ENCODE results near the gene SCYL1.
A peak's percentile ranks its signal among the peaks of the same experiment; 100 is the strongest.

SCYL1 gene

GRCh38 chr11:65479184-65480145 is 45.4 kb upstream of the SCYL1 start:
- POLR2A ChIA-PET, result interaction anchor here (1.3 to 26.0 kb wide), 6 partner anchors 11 to 57 kb away, joined by 4 to 1229 read pairs (median 38); partner anchors contain the start of genes MALAT1 and NEAT1
- CTCF ChIA-PET, result interaction anchor here (0.6 to 5.8 kb wide), 15 partner anchors 9 to 45 kb away, joined by 3 to 96 read pairs (median 5); partner anchors contain the start of genes MALAT1 and SCYL1

GRCh38 chr11:65482306-65482850 is 42.5 kb upstream of the SCYL1 start:
- DNase-seq (ENCODE audit: low read depth, low spot score), result no peak
- H3K4me3 ChIP-seq (ENCODE audit: low read depth, low read length), result no peak overlapping the region
- no peak for TF ChIP-seq CTCF (IDR thresholded peaks at IDR 0.05; ENCODE audit: insufficient read depth, low read length, missing control alignments)
- CTCF ChIA-PET, result interaction anchor here (1.2 to 5.1 kb wide), 3 partner anchors 9 to 27 kb away, joined by 3 to 31 read pairs (median 31); no protein-coding TSS in a partner anchor
- POLR2A ChIA-PET, result interaction anchor here (1.4 to 26.0 kb wide), 4 partner anchors 8 to 60 kb away, joined by 6 to 1229 read pairs (median 103); partner anchors contain the start of genes MALAT1 and NEAT1

More at GRCh38 chr11:65479184-65480145, 45.4 kb upstream of the SCYL1 start:
- H3K4me3 ChIP-seq (ENCODE audit: low read depth, low read length), result peak overlapping the region; percentile 39
- TF ChIP-seq CTCF (IDR thresholded peaks at IDR 0.05; ENCODE audit: insufficient read depth, low read length, missing control alignments), result peak; percentile 52
- peak; percentile 81 for DNase-seq (ENCODE audit: low read depth, low spot score)

GRCh38 chr11:65485920-65486219 is 39.0 kb upstream of the SCYL1 start:
- POLR2A ChIA-PET, result interaction anchor here (1.0 to 12.4 kb wide), 4 partner anchors 8 to 62 kb away, joined by 5 to 703 read pairs (median 99); partner anchors contain the start of gene MALAT1
- CTCF ChIA-PET, result interaction anchor here (2.8 to 10.0 kb wide), 3 partner anchors 8 to 70 kb away, joined by 8 to 96 read pairs (median 17); no protein-coding TSS in a partner anchor
- TF ChIP-seq CTCF (IDR thresholded peaks at IDR 0.05; ENCODE audit: insufficient read depth, low read length, missing control alignments), result no peak
- DNase-seq (ENCODE audit: low read depth, low spot score), result no peak
- H3K4me3 ChIP-seq (ENCODE audit: low read depth, low read length), result no peak overlapping the region

- H3K4me3 ChIP-seq (ENCODE audit: low read depth, low read length), result no peak overlapping the region; the same call in 1 of the 2 replicates
- DNase-seq (ENCODE audit: low read depth, low spot score), result no peak
- CTCF ChIA-PET, result interaction anchor here (0.9 to 10.0 kb wide), 5 partner anchors 9 to 71 kb away, joined by 3 to 96 read pairs (median 17); partner anchors contain the start of gene MALAT1
These were observed 38.1 kb upstream of the SCYL1 start for GRCh38 chr11:65486570-65487466.

More at GRCh38 chr11:65486570-65487466, 38.1 kb upstream of the SCYL1 start:
- no peak for TF ChIP-seq CTCF (IDR thresholded peaks at IDR 0.05; ENCODE audit: insufficient read depth, low read length, missing control alignments)
- POLR2A ChIA-PET, result interaction anchor here (3.5 to 12.4 kb wide), 6 partner anchors 8 to 67 kb away, joined by 18 to 703 read pairs (median 64); partner anchors contain the start of genes MALAT1 and NEAT1
